Activated CD4-positive, alpha-beta T cell treated with anti-CD3 and anti-CD28 coated beads for 36 hours (primary cell): ENCODE results near the gene MYO7A. TPM values are rescaled to one million over a fixed set of nuclear protein-coding genes. Genes with fewer than 3 reads are reported as not detected.

Experiments
- ATAC-seq: fragments of 200-7000 bp; cut with Tn5 transposase; one replicate; pipeline ENCODE4 v1.10.0; 2021; ENCODE audit warnings: mild to moderate bottlenecking, moderate library complexity
- CTCF ChIA-PET: fragments of 350-600 bp; sonication (Branson Sonifier 250); formaldehyde crosslinking; loops from one replicate; lab custom pipeline; 2021; ENCODE audit warnings: antibody characterized with exemption; lab: Charles Lee
- POLR2A ChIA-PET: fragments of 350-600 bp; sonication (Branson Sonifier 250); formaldehyde crosslinking; loops from one replicate; lab custom pipeline; 2021; ENCODE audit warnings: antibody characterized with exemption, inconsistent platforms; lab: Charles Lee
- DNase-seq: peaks from one replicate; pipeline ENCODE4 v3.0.0-alpha.2; 2020
- H3K27ac Mint-ChIP-seq: one replicate; pipeline ENCODE4 v1.8.0; 2021; ENCODE audit warnings: mixed read lengths
- H3K27me3 Mint-ChIP-seq: one replicate; pipeline ENCODE4 v1.8.0; 2021; ENCODE audit warnings: mixed read lengths
- H3K36me3 Mint-ChIP-seq: one replicate; pipeline ENCODE4 v1.8.0; 2021; ENCODE audit warnings: low read depth, mixed read lengths
- H3K4me1 Mint-ChIP-seq: one replicate; pipeline ENCODE4 v1.8.0; 2021; ENCODE audit warnings: mixed read lengths
- H3K4me3 Mint-ChIP-seq: one replicate; pipeline ENCODE4 v1.8.0; 2021; ENCODE audit warnings: mild to moderate bottlenecking, moderate library complexity, mixed read lengths
- H3K9me3 Mint-ChIP-seq: one replicate; pipeline ENCODE4 v1.8.0; 2021; ENCODE audit warnings: low read depth, mixed read lengths
- intact Hi-C, 2 experiments: fragments of 100-400 bp; cut with DNase I in 1 of 2; cut with micrococcal nuclease in 1 of 2; formaldehyde crosslinking; loops; one replicate each; pipeline versions ENCODE4 v1.14.2 to v1.15.1; 2022 to 2024; cut with DNase I, micrococcal nuclease
- total RNA-seq, 2 experiments: library from RNA; stranded (reverse); gene quantifications; one replicate each; pipeline ENCODE4 v1.2.3, GENCODE V29; 2021

Gene MYO7A
- under 1 TPM; 0.23 to 0.48 TPM for total RNA-seq

- no peaks in the 10 kb centered on the region for H3K36me3 Mint-ChIP-seq
- ATAC-seq, result no peak
- POLR2A ChIA-PET, result no interaction called here
- H3K4me3 Mint-ChIP-seq, result peak within 1 kb of the TSS; percentile 39
- DNase-seq, result no peak
- no peaks in the 10 kb centered on the region for H3K9me3 Mint-ChIP-seq
- H3K4me1 Mint-ChIP-seq, result peaks cover 5% of the 10 kb centered on the region
- peak within 1 kb of the TSS; percentile 25 for H3K27ac Mint-ChIP-seq
- CTCF ChIA-PET, result interaction anchor here (0.6 to 3.6 kb wide), 23 partner anchors 11 to 491 kb away, joined by 3 to 79 read pairs (median 4); no protein-coding TSS in a partner anchor
- intact Hi-C loops, result loop anchor here (1.0 kb wide), 3 partner anchors 60 to 491 kb away; no protein-coding TSS in a partner anchor
- peaks cover 3% of the 10 kb centered on the region for H3K27me3 Mint-ChIP-seq
Observed at GRCh38 chr11:77127920-77128691, at the start of gene MYO7A. MYO7A (plus strand) TSS chr11:77128246; CDS start chr11:77130635, 2,389 bp downstream.

- DNase-seq, result no peak
- Mint-ChIP-seq H3K9me3 (no peaks in the 10 kb centered on the region), H3K27me3 (no peaks in the 10 kb centered on the region), H3K4me1 (peaks cover 19% of the 10 kb centered on the region), H3K27ac (no peak overlapping the region), H3K4me3 (no peak overlapping the region), H3K36me3 (no peaks in the 10 kb centered on the region)
- ChIA-PET CTCF (interaction anchor here (1.3 to 5.6 kb wide), 3 partner anchors 12 to 34 kb away, joined by 3 to 32 read pairs (median 5); no protein-coding TSS in a partner anchor), POLR2A (no interaction called here)
- no peak for ATAC-seq
- intact Hi-C loops, result no loop called here
Observed at GRCh38 chr11:77079666-77080065, 48.4 kb upstream of the MYO7A start.

GRCh38 chr11:77080643-77081210 lies 47.3 kb upstream of the MYO7A start:
- no peak overlapping the region for H3K27ac Mint-ChIP-seq
- POLR2A ChIA-PET, result no interaction called here

GRCh38 chr11:77081381-77081851 lies 46.6 kb upstream of the MYO7A start:
- ChIA-PET CTCF (interaction anchor here (0.5 to 5.6 kb wide), 7 partner anchors 10 to 104 kb away, joined by 3 to 32 read pairs (median 5); no protein-coding TSS in a partner anchor), POLR2A (no interaction called here)
- Mint-ChIP-seq H3K27me3 (no peaks in the 10 kb centered on the region), H3K36me3 (no peaks in the 10 kb centered on the region), H3K4me3 (no peak overlapping the region), H3K27ac (no peak overlapping the region), H3K9me3 (no peaks in the 10 kb centered on the region), H3K4me1 (peaks cover 19% of the 10 kb centered on the region)
- ATAC-seq, result no peak
- DNase-seq, result no peak
- intact Hi-C loops, result no loop called here

More at GRCh38 chr11:77080643-77081210, 47.3 kb upstream of the MYO7A start:
- Mint-ChIP-seq H3K4me1 (peaks cover 19% of the 10 kb centered on the region), H3K9me3 (no peaks in the 10 kb centered on the region), H3K27me3 (no peaks in the 10 kb centered on the region), H3K4me3 (no peak overlapping the region), H3K36me3 (no peaks in the 10 kb centered on the region)
- CTCF ChIA-PET, result interaction anchor here (1.0 to 5.6 kb wide), 3 partner anchors 11 to 35 kb away, joined by 3 to 32 read pairs (median 5); no protein-coding TSS in a partner anchor
- no peak for ATAC-seq
- DNase-seq, result peak; percentile 3
- intact Hi-C loops, result no loop called here

GRCh38 chr11:77081976-77082836 lies 45.8 kb upstream of the MYO7A start:
- no peaks in the 10 kb centered on the region for H3K36me3 Mint-ChIP-seq
- H3K27me3 Mint-ChIP-seq, result no peaks in the 10 kb centered on the region
- ATAC-seq, result peak; percentile 33
- no peaks in the 10 kb centered on the region for H3K9me3 Mint-ChIP-seq
- peak overlapping the region; percentile 85 for H3K27ac Mint-ChIP-seq
- H3K4me1 Mint-ChIP-seq, result peaks cover 19% of the 10 kb centered on the region
- peak; percentile 6 for DNase-seq
- intact Hi-C loops, result no loop called here
- POLR2A ChIA-PET, result no interaction called here
- CTCF ChIA-PET, result interaction anchor here (0.9 to 5.6 kb wide), 6 partner anchors 9 to 163 kb away, joined by 3 to 32 read pairs (median 4); no protein-coding TSS in a partner anchor
- H3K4me3 Mint-ChIP-seq, result peak overlapping the region; percentile 52

- ATAC-seq, result peak; percentile 91
- POLR2A ChIA-PET, result no interaction called here
- H3K4me3 Mint-ChIP-seq, result peak overlapping the region; percentile 52
- peaks cover 19% of the 10 kb centered on the region for H3K4me1 Mint-ChIP-seq
- intact Hi-C loops, result no loop called here
- no peaks in the 10 kb centered on the region for H3K27me3 Mint-ChIP-seq
- CTCF ChIA-PET, result interaction anchor here (0.5 to 5.6 kb wide), 6 partner anchors 8 to 164 kb away, joined by 3 to 32 read pairs (median 4); no protein-coding TSS in a partner anchor
- no peaks in the 10 kb centered on the region for H3K36me3 Mint-ChIP-seq
- peak; percentile 73 for DNase-seq
- peak overlapping the region; percentile 85 for H3K27ac Mint-ChIP-seq
- no peaks in the 10 kb centered on the region for H3K9me3 Mint-ChIP-seq
Observed at GRCh38 chr11:77082838-77083565, 45.0 kb upstream of the MYO7A start.

- no peaks in the 10 kb centered on the region for H3K27me3 Mint-ChIP-seq
- no peaks in the 10 kb centered on the region for H3K36me3 Mint-ChIP-seq
- CTCF ChIA-PET, result interaction anchor here (0.6 to 5.6 kb wide), 3 partner anchors 8 to 44 kb away, joined by 3 to 32 read pairs (median 4); no protein-coding TSS in a partner anchor
- peaks cover 19% of the 10 kb centered on the region for H3K4me1 Mint-ChIP-seq
- POLR2A ChIA-PET, result no interaction called here
- peak overlapping the region; percentile 85 for H3K27ac Mint-ChIP-seq
- no peaks in the 10 kb centered on the region for H3K9me3 Mint-ChIP-seq
- ATAC-seq (no peak), DNase-seq (peak; percentile 3)
- H3K4me3 Mint-ChIP-seq, result no peak overlapping the region
- intact Hi-C loops, result no loop called here
Observed at GRCh38 chr11:77083566-77084245, 44.3 kb upstream of the MYO7A start.

GRCh38 chr11:77084581-77085191 lies 43.4 kb upstream of the MYO7A start:
- CTCF ChIA-PET, result interaction anchor here (0.6 to 5.6 kb wide), 2 partner anchors 7 to 41 kb away, joined by 3 to 32 read pairs; no protein-coding TSS in a partner anchor
- no peak for ATAC-seq
- H3K4me1 Mint-ChIP-seq, result peaks cover 19% of the 10 kb centered on the region

GRCh38 chr11:77085652-77086051 lies 42.4 kb upstream of the MYO7A start:
- Mint-ChIP-seq H3K4me1 (peaks cover 19% of the 10 kb centered on the region), H3K27me3 (no peaks in the 10 kb centered on the region), H3K4me3 (no peak overlapping the region), H3K9me3 (no peaks in the 10 kb centered on the region), H3K27ac (no peak overlapping the region), H3K36me3 (no peaks in the 10 kb centered on the region)
- POLR2A ChIA-PET, result no interaction called here
- intact Hi-C loops, result no loop called here
- DNase-seq, result no peak
- CTCF ChIA-PET, result no interaction called here
- ATAC-seq, result no peak

More at GRCh38 chr11:77084581-77085191, 43.4 kb upstream of the MYO7A start:
- POLR2A ChIA-PET, result no interaction called here
- H3K27ac Mint-ChIP-seq, result no peak overlapping the region
- H3K27me3 Mint-ChIP-seq, result no peaks in the 10 kb centered on the region
- no peaks in the 10 kb centered on the region for H3K36me3 Mint-ChIP-seq
- intact Hi-C loops, result no loop called here
- no peak overlapping the region for H3K4me3 Mint-ChIP-seq
- no peaks in the 10 kb centered on the region for H3K9me3 Mint-ChIP-seq
- peak; percentile 2 for DNase-seq
